Mesenchymal stem cell (in vitro differentiated cells and primary cell): Measurements from ENCODE around the gene CCM2.

ENCODE experiments used
- DNase-seq: peaks from one replicate; pipeline ENCODE4 v3.0.0-alpha.2; 2013
- H2AFZ ChIP-seq: one replicate; pipeline ENCODE4 v1.6.1; 2013; ENCODE audit warnings: low read depth, mild to moderate bottlenecking, control low read depth, inconsistent platforms, low read length, moderate library complexity
- H2AK5ac ChIP-seq: 2 replicates; pipeline ENCODE4 v1.6.1; 2013; ENCODE audit warnings: low read length, moderate library complexity, mild to moderate bottlenecking, inconsistent platforms; ENCODE audit not compliant: severe bottlenecking
- H2BK120ac ChIP-seq: one replicate; pipeline ENCODE4 v1.6.1; 2013; ENCODE audit warnings: low read depth, mild to moderate bottlenecking, inconsistent platforms, low read length, moderate library complexity
- H2BK12ac ChIP-seq, 2 experiments: one replicate each; pipeline ENCODE4 v1.6.1; 2013; ENCODE audit warnings: inconsistent platforms in 2 of 2, low read length in 2 of 2, mild to moderate bottlenecking in 2 of 2, moderate library complexity in 2 of 2, control low read depth in 1 of 2
- H2BK15ac ChIP-seq: one replicate; pipeline ENCODE4 v1.6.1; 2013; ENCODE audit warnings: mild to moderate bottlenecking, low read depth, inconsistent platforms; ENCODE audit not compliant: poor library complexity, severe bottlenecking
- H2BK5ac ChIP-seq: 2 replicates; pipeline ENCODE4 v1.6.1; 2013; ENCODE audit warnings: low read depth, mild to moderate bottlenecking, low read length, control low read depth, inconsistent platforms; ENCODE audit not compliant: poor library complexity, severe bottlenecking
- H3K14ac ChIP-seq, 2 experiments: one replicate each; pipeline ENCODE4 v1.6.1; 2013; ENCODE audit warnings: inconsistent platforms in 2 of 2, low read length in 2 of 2, control low read depth in 1 of 2, mild to moderate bottlenecking in 1 of 2, moderate library complexity in 1 of 2
- H3K18ac ChIP-seq, 2 experiments: one replicate each; pipeline ENCODE4 v1.6.1; 2013; ENCODE audit warnings: inconsistent platforms in 2 of 2, low read length in 2 of 2, control low read depth in 1 of 2, low read depth in 1 of 2, mild to moderate bottlenecking in 1 of 2
- H3K23ac ChIP-seq, 2 experiments: one replicate each; pipeline ENCODE4 v1.6.1; 2013; ENCODE audit warnings: inconsistent platforms in 2 of 2, low read length in 2 of 2, mild to moderate bottlenecking in 2 of 2, moderate library complexity in 2 of 2, control low read depth in 1 of 2
- H3K27ac ChIP-seq: 2 replicates; pipeline ENCODE4 v1.5.1; 2013; ENCODE audit warnings: mild to moderate bottlenecking, moderate library complexity, low read length, control low read depth, inconsistent platforms; ENCODE audit not compliant: poor library complexity, severe bottlenecking
- H3K27me3 ChIP-seq, 2 experiments: 2 replicates each; pipeline versions ENCODE4 v1.6.1 to v1.7.0; 2013; ENCODE audit warnings: low read length in 2 of 2, mild to moderate bottlenecking in 2 of 2, moderate library complexity in 2 of 2, control low read depth in 1 of 2, inconsistent platforms in 1 of 2; ENCODE audit not compliant: control insufficient read depth in 1 of 2, insufficient read depth in 1 of 2
- H3K36me3 ChIP-seq, 2 experiments: 2 replicates each; pipeline versions ENCODE4 v1.6.1 to v1.7.0; 2013; ENCODE audit warnings: low read length in 2 of 2, control low read depth in 1 of 2, inconsistent platforms in 1 of 2, low read depth in 1 of 2, mild to moderate bottlenecking in 1 of 2; ENCODE audit not compliant: insufficient read depth in 2 of 2, control insufficient read depth in 1 of 2
- H3K4ac ChIP-seq, 2 experiments: one replicate each; pipeline ENCODE4 v1.6.1; 2013; ENCODE audit warnings: inconsistent platforms in 2 of 2, low read length in 2 of 2, mild to moderate bottlenecking in 2 of 2, moderate library complexity in 2 of 2, control low read depth in 1 of 2, low read depth in 1 of 2
- H3K4me1 ChIP-seq: 2 replicates; pipeline ENCODE4 v1.6.1; 2013; ENCODE audit warnings: low read depth, low read length, control low read depth; ENCODE audit not compliant: control insufficient read depth, insufficient read depth
- H3K4me2 ChIP-seq: 2 replicates; pipeline ENCODE4 v1.6.1; 2013; ENCODE audit warnings: low read length, mild to moderate bottlenecking, inconsistent platforms; ENCODE audit not compliant: poor library complexity, severe bottlenecking
- H3K4me3 ChIP-seq, 2 experiments: 2 replicates each; pipeline versions ENCODE4 v1.5.1 to v1.7.0; 2013; ENCODE audit warnings: low read length in 2 of 2, mild to moderate bottlenecking in 2 of 2, control low read depth in 1 of 2, low read depth in 1 of 2; ENCODE audit not compliant: insufficient read depth in 1 of 2
- H3K79me1 ChIP-seq: replicated peaks from 2 replicates; pipeline ENCODE4 v1.6.1; 2013; ENCODE audit warnings: mild to moderate bottlenecking, control low read depth, low read length, inconsistent platforms; ENCODE audit not compliant: poor library complexity, severe bottlenecking
- H3K9ac ChIP-seq: 2 replicates; pipeline ENCODE4 v1.7.0; 2013; ENCODE audit warnings: mild to moderate bottlenecking, low read length, moderate library complexity
- H3K9me3 ChIP-seq: 2 replicates; pipeline ENCODE4 v1.7.0; 2013; ENCODE audit warnings: mild to moderate bottlenecking, low read length; ENCODE audit not compliant: control insufficient read depth
- H4K8ac ChIP-seq: one replicate; pipeline ENCODE4 v1.6.1; 2013; ENCODE audit warnings: inconsistent platforms, mild to moderate bottlenecking, low read length, moderate library complexity
- H4K91ac ChIP-seq: one replicate; pipeline ENCODE4 v1.6.1; 2013; ENCODE audit warnings: mild to moderate bottlenecking, low read length, inconsistent platforms
- WGBS: methylation state at CpG from one replicate; pipeline ENCODE4 v1.1.7; 2013; ENCODE audit warnings: mixed read lengths; 5-methylcytosine and 5-hydroxymethylcytosine counted together

The CCM2 gene

GRCh38 chr7:45082831-45083331 is 82.9 kb downstream of the CCM2 start:
- Histone ChIP-seq H3K9me3 (no peaks in the 10 kb centered on the region), H2AK5ac (no peak overlapping the region), H2BK12ac (no peak overlapping the region), H3K36me3 (peaks cover 6 to 54% of the 10 kb centered on the region in 2 experiments), H3K4me2 (no peak overlapping the region), H2BK5ac (no peak overlapping the region), H3K27me3 (no peaks in the 10 kb centered on the region), H4K8ac (no peak overlapping the region), H4K91ac (no peak overlapping the region), H3K4me1 (peaks cover 12% of the 10 kb centered on the region), H3K4ac (no peak overlapping the region), H3K9ac (no peak overlapping the region), H2AFZ (no peak overlapping the region), H3K18ac (no peak overlapping the region), H3K4me3 (no peak overlapping the region), H3K27ac (no peak overlapping the region), H3K14ac (no peak overlapping the region), H3K79me1 (peaks cover 2% of the 10 kb centered on the region), H3K23ac (no peak overlapping the region), H2BK120ac (no peak overlapping the region), H2BK15ac (no peak overlapping the region)
- DNase-seq, result no peak
- WGBS, result 89% methylated on average over 10 of the region's 10 CpGs

GRCh38 chr7:45084336-45084735 is 84.3 kb downstream of the CCM2 start:
- H3K9me3 ChIP-seq, result no peaks in the 10 kb centered on the region
- H3K14ac ChIP-seq, result no peak overlapping the region
- H2AFZ ChIP-seq, result no peak overlapping the region
- no peak overlapping the region for H3K4ac ChIP-seq
- no peak overlapping the region for H3K9ac ChIP-seq
- 95% methylated on average over 5 of the region's 5 CpGs for WGBS
- H3K4me2 ChIP-seq, result no peak overlapping the region
- no peak overlapping the region for H3K4me3 ChIP-seq
- H2BK120ac ChIP-seq, result no peak overlapping the region
- no peak overlapping the region for H3K18ac ChIP-seq
- peaks cover 26% of the 10 kb centered on the region for H3K4me1 ChIP-seq
- peaks cover 0 to 3% of the 10 kb centered on the region in 2 experiments for H3K27me3 ChIP-seq
- no peak overlapping the region for H2BK12ac ChIP-seq
- no peak overlapping the region for H2BK15ac ChIP-seq
- no peak for DNase-seq
- no peak overlapping the region for H2BK5ac ChIP-seq
- H3K36me3 ChIP-seq, result peaks cover 0 to 47% of the 10 kb centered on the region in 2 experiments
- H3K23ac ChIP-seq, result no peak overlapping the region
- H3K27ac ChIP-seq, result no peak overlapping the region
- H4K91ac ChIP-seq, result no peak overlapping the region
- no peak overlapping the region for H2AK5ac ChIP-seq
- peaks cover 8% of the 10 kb centered on the region for H3K79me1 ChIP-seq
- no peak overlapping the region for H4K8ac ChIP-seq

DNA sequence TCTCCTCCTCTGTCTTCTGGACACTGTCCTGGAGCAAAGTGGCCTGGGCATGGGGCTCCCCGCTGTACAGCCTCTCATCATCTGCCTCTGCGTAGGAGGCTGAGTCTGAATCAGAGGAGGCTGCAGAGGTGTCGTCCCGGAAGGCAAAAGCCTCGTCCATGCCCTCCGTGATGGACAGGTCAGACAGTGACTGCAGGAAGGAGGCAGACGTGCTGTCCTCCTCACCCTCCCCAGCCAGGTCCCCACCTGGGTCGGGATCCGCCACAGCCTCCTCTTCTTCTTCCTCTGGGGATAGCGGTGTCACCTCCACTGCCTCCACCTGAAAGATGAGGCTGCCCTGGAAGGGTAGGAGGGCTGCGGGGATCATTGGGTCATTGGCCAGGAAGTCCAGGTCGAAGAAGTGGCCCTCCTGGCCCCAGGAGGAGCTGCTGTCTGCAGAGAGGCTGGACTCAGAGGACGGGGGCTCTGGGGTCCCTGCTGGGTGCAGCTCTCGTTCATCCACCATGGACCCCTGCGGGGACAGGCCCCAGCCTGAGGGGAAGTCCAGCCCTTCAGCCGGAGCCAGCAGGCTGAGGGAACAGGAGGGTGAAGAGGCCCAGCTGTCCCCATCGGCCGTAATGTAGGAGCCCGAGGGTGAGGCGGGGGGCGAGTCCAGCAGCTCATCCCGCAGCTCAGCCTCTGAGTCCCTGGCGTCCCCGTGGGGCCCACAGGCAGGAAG is 85.1 kb downstream of the CCM2 start:
- H3K4me1 ChIP-seq, result peaks cover 27% of the 10 kb centered on the region
- no peak overlapping the region for H3K4me3 ChIP-seq
- H3K9ac ChIP-seq, result no peak overlapping the region
- no peak overlapping the region for H3K23ac ChIP-seq
- no peaks in the 10 kb centered on the region for H3K9me3 ChIP-seq
- no peak overlapping the region for H2AFZ ChIP-seq
- no peak overlapping the region for H2AK5ac ChIP-seq
- H3K4me2 ChIP-seq, result no peak overlapping the region
- no peak overlapping the region for H3K4ac ChIP-seq
- no peak overlapping the region for H2BK15ac ChIP-seq
- no peak overlapping the region for H3K27ac ChIP-seq
- H3K27me3 ChIP-seq, result peaks cover 0 to 10% of the 10 kb centered on the region in 2 experiments
- WGBS, result 85% methylated on average over 24 of the region's 24 CpGs
- H2BK120ac ChIP-seq, result no peak overlapping the region
- H3K14ac ChIP-seq, result no peak overlapping the region
- H3K36me3 ChIP-seq, result peaks cover 0 to 43% of the 10 kb centered on the region in 2 experiments
- H2BK5ac ChIP-seq, result no peak overlapping the region
- H3K18ac ChIP-seq, result no peak overlapping the region
- H2BK12ac ChIP-seq, result no peak overlapping the region
- DNase-seq, result no peak
- H4K8ac ChIP-seq, result no peak overlapping the region
- peaks cover 8% of the 10 kb centered on the region for H3K79me1 ChIP-seq
- no peak overlapping the region for H4K91ac ChIP-seq

DNA sequence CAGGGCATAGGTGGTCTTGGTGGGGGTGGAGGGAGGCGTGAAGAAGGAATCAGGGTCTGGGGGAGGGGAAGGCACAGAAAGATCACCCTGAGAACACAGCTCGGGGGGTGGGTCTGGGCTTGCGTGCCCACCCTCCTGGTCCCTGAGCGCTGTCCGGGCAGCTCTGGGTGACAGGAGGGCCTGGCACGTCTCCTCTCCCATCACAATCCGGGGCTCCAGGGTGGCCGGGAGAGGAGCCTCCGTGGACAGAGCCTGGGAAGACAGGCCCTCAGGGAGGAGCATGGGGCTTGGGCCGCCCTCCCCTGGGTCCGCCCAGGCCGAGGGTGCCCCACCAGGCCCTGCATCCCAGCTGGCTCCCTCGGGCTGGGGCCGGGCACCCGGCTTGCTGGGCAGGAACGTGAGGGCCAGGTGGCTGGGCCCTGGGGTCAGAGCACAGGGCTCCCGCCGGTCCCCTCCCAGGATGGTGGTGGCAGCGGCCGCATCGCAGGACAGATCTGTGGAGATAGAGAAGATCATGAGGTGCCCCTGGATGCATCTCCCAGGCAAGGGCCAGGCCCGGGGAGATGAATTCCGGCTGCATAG is 85.7 kb downstream of the CCM2 start:
- no peak overlapping the region for H2AK5ac ChIP-seq
- H3K4me2 ChIP-seq, result no peak overlapping the region
- H3K27ac ChIP-seq, result no peak overlapping the region
- no peak overlapping the region for H2BK5ac ChIP-seq
- H3K14ac ChIP-seq, result no peak overlapping the region
- H3K9ac ChIP-seq, result no peak overlapping the region
- whole genome bisulfite sequencing, result 93% methylated on average over 23 of the region's 23 CpGs
- H2BK120ac ChIP-seq, result no peak overlapping the region
- H4K91ac ChIP-seq, result no peak overlapping the region
- no peaks in the 10 kb centered on the region for H3K9me3 ChIP-seq
- H2AFZ ChIP-seq, result no peak overlapping the region
- H3K18ac ChIP-seq, result no peak overlapping the region
- no peak overlapping the region for H3K4ac ChIP-seq
- H2BK12ac ChIP-seq, result no peak overlapping the region
- peaks cover 8% of the 10 kb centered on the region for H3K79me1 ChIP-seq
- H3K4me1 ChIP-seq, result peaks cover 27% of the 10 kb centered on the region
- H3K36me3 ChIP-seq, result peaks cover 0 to 38% of the 10 kb centered on the region in 2 experiments
- no peak overlapping the region for H3K23ac ChIP-seq
- no peak overlapping the region for H2BK15ac ChIP-seq
- no peak for DNase-seq
- H3K27me3 ChIP-seq, result peaks cover 0 to 10% of the 10 kb centered on the region in 2 experiments
- no peak overlapping the region for H4K8ac ChIP-seq
- H3K4me3 ChIP-seq, result no peak overlapping the region
